HG03139 (cell line): ENCODE measurements around the gene IFIT5.
"Not testable (repeated sequence)": the region's sequence is repeated elsewhere in the genome, so short reads cannot be mapped to it uniquely, and the experiment has no call there.

Experiments used
- ATAC-seq: cut with Tn5 transposase; IDR thresholded peaks from one replicate; pipeline ENCODE4 v1.9.1; 2021; ENCODE audit not compliant: unreplicated experiment

The IFIT5 gene, protein sequence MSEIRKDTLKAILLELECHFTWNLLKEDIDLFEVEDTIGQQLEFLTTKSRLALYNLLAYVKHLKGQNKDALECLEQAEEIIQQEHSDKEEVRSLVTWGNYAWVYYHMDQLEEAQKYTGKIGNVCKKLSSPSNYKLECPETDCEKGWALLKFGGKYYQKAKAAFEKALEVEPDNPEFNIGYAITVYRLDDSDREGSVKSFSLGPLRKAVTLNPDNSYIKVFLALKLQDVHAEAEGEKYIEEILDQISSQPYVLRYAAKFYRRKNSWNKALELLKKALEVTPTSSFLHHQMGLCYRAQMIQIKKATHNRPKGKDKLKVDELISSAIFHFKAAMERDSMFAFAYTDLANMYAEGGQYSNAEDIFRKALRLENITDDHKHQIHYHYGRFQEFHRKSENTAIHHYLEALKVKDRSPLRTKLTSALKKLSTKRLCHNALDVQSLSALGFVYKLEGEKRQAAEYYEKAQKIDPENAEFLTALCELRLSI

GRCh38 chr10:89414146-89414878 is at the start of gene IFIT5:
Gene IFIT5, plus strand, starts transcription at chr10:89414568. Its CDS starts 231 bp downstream, at chr10:89414799.
- ATAC-seq = peak; percentile 75

GRCh38 chr10:89367529-89367928 is 46.8 kb upstream of the IFIT5 start:
- ATAC-seq = peak; percentile 58

DNA sequence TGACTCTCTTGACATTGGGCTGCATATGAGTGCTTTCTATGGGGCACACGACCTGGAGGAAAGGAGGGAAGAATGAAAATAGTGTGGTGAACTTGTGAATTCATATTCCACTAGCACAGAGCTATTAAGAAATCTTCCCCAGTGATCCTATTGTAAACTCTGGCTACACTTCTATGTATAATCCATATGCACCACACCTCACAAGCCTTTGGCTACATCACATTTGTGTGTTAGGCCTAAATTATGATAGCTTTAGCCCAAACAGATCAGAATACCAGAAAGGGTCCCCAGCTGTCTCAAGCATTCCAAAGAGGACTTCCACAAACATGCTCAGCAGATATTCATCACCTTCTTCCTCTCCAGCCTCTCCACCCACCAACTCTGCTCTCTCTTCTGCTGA is 46.2 kb upstream of the IFIT5 start:
- no peak for ATAC-seq

DNA sequence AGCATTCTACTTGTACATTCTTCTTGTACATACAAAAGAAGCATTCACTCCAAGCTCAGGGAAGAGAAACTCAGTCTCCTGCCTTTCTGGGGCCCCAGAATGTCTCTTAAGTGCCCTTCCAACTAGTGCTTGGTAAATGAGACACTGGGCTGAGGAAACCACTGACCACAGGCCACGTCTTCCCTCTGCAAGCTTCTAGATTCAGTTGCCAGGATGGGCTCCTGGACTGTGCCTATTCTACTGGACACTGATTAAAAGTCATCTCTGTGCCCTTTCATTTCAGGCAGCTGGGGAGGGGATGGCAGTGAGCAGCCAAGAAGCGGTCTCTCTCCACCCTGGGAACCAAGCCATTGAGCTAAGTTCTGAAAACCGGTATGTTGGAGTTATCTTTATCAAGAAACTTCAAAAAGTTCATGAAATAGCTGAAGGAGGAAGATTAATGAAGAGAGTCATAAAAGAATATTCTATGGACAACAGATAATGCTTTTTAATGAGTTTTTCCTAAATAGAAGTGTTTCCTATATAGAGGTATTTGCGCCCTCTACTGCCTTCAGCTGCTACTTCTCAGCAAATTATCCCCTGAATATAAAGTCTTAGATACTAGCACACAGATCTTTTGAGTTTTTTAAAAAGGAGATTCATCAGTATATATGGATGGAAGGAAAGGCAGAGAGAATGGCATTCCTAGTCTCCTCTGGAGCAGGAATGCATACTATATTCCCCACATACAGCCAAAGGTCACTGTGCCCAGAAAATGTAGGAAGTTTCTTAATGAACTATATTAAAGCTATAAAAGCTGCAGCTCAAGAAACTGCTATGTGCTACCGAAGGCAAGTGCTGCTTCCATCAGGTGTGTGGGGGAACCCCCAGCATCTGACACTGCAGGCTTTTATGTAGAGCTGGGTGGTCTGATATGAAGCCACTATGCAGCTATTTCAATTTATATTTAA is 44.9 kb upstream of the IFIT5 start:
- ATAC-seq = no peak

DNA sequence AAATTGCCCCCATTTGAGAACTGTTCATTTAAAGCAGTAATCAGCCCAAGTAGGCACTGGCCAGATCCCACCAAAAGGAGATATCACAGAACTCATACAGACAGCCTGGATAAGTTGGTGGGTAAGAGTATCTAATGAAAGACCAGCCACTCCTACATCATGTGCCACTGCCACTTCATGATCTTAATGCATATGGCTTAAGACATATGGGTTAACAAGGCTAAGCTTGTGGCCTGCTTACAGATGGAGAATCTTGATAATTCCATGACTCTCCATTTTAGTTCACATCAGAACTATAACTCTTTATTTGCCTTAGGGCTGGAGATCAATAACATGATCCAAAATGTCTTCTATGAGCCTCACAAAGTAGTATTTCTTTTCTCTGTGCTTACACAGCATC is 43.3 kb upstream of the IFIT5 start:
- ATAC-seq = no peak

DNA sequence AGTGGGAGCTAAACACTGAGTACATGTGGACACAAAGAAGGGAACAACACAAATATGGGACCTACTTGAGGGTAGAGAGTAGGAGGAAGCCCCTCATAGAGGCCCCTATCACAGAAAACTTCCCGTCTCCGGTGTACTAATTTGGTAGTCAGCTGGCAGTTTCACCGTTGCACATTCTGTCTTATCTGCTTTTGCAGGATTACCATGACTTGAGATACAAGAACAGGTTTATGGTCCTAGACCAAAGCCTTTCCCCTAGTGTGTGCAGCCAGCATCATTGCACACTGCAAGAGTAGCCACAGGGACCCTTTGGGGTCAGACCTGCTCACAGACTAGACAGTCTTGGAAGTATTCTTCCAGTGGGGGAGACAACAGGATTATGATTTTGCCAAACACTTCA is 42.4 kb upstream of the IFIT5 start:
- ATAC-seq = no peak

DNA sequence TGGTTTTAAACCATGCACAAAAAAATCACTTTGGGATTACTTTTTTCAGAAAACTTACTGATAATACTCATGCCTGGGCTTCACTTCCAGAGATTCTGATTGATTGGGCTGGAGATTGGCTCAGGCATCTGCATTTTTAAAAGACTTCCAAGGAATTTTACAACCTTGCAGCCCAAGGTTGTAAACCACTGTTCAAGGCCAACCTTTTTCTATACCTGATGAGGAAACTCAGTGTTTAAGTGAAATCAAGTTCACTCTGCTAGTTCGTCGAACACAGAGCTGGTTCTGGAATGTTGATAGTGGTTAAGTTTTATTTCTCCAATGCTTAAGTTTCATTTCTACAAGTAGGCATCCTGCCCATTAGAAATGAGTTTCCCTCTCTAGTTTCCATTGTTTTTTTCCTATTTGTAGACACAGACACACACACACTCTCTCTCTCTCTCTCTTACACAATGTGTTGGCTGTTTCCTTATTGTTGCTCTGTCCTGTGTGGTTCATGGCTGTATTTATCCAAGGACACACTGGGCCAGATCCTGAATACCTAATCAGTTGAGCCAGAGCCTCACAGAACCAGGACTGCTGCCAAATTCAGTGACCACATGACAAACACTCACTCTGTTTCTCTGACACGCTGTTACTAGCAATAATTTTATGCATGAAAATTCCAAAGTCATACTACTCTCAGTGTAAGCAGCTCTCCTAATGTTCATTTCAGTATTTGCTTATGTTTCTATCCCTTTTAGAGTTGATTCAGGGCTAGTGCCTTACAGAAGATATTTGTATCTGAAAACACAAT is 40.3 kb upstream of the IFIT5 start:
- ATAC-seq = no peak

GRCh38 chr10:89374713-89375141 is 39.6 kb upstream of the IFIT5 start:
- no peak for ATAC-seq

GRCh38 chr10:89377705-89378637 is 36.4 kb upstream of the IFIT5 start, which contains the start of gene IFIT1B:
Gene IFIT1B, plus strand, starts transcription at chr10:89378056. Its CDS starts 80 bp downstream, at chr10:89378136.
- ATAC-seq = no peak

GRCh38 chr10:89379103-89379502 is 35.3 kb upstream of the IFIT5 start:
- no peak for ATAC-seq

DNA sequence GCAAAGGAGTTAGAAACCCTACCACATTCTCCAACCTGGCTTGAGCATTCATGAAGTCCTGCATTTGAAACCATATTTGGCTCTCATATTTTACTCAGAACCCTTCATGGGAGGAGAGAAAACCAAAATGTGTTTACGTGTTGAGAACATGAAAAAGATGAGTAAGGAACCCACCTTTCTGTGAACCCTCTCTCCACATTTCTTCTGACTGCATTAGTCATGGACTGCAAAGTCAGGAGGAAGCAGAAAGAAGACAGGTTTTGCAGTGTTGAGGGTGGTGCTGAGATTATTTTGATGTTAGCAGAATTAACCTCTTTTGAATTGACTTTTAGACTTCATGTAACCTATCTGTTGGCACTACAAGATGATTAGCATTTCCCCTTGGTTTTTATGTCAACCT is 31.6 kb upstream of the IFIT5 start:
- ATAC-seq = no peak

GRCh38 chr10:89384474-89385340 is 29.7 kb upstream of the IFIT5 start:
- no peak for ATAC-seq

DNA sequence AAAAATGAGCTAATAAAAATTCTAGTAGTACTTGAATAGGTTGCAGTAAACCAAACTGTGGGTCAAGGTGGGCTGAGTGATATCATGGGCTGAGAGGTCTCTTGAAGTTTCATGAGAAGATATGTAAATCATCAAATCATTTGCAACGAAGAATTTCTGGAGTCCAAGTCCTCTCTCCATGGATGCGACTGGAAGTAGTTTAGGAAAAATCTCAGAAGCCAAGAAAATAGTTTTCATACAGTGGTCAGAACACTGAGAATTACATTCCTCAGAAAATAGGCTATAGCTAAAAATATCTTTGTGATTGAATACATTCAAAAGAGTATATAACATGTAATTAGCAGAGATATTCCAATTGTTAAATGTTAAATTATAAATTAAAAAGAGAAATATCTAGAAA is 25.6 kb upstream of the IFIT5 start:
- no peak for ATAC-seq

DNA sequence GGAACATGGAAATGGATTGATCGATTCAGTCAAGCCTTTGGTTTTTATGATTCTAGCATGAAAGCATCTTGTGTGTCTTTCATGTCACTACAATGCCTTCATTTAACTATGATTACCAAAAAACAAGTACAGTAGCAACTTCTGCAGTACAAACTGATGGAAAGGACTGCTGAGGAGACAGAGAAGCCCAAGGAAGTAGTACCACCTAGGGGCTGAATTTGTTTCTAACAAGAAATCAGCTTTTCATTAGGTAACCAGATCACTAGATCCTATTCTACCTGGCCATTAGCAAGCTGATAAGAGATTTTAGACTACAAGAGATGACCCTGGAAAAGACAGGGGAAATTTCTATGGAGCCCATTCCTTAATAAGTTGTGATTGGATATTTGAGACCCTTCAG is 25.1 kb upstream of the IFIT5 start:
- no peak for ATAC-seq

DNA sequence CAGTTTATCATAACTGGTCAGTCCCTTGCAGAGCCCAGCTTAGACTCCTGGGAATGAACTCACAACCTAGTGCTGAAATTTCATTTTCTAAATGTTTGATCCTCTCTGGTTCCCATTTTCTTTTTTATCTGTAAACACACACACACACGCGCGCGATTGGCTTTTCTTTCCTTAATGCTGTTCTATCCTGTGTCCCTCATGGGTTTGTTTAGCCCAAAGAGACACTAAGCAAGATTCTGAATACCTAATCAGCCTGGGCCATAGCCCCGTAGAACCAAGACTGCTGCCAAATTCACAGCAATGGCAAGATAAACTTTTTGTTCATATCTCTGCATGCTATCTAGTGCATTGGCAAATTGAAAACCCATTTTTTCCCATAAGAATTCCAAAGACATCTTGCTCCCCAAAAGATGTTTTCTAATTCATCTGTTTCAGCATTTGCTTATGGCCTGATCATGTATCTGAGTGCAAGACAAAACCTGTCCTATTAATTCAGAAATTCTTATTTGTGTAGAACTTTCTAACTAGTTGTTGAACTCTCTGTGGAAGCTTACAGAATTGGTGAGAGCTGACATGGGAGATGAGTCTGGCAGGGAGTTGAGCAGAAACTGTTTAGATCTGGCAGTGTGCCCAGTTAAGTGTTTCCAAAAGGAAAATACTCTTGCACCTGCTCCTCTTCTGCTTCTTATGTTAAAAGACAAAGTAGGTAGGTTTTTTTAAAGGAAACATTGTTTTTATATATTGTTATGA is 23.7 kb upstream of the IFIT5 start:
- ATAC-seq = no peak

GRCh38 chr10:89391226-89391576 is 23.2 kb upstream of the IFIT5 start:
- not testable (repeated sequence) for ATAC-seq
